ENCODE results near the gene TBC1D14. TPM values are rescaled to one million over a fixed set of nuclear protein-coding genes. Genes with fewer than 3 reads are reported as not detected.

TBC1D14 gene
- total RNA-seq, 1 experiment from 2014 or later = 50.2 TPM

DNA sequence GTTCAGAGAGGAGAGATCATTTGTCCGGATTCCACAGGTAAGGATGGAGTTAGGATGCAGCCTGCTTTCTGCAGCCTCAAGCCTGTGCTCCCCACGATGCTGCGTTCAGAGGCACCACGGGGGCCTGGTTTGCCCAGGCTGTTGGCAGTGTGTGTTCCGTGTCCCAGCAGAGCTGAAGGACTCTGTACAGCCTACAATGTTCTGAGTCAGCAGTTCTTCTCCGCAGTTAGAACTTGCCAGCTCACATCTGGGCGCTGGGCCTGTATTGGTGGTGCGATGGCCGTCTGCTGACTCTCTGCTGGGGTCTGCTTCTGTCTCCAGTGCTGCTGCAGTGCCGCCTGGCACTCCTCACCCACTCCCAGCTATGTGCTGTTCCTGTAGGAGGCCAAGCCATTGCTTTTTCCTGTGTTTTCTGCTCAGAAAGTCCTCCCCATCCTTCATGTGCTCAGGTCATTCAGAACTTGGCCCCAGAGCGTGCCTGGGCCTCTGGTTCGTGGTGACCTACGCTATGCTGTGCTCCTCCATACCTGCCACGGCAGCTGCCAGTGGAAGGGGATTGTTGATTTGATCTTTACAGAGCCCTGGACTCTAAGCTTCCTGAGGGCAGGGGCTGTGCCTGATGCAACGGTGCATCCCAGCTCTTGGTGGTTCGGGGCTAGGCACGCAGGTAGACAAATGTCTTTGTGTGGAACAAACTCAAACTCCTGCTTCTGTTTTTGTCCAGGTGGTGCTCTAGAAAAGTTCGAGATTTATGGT, 91.0 kb downstream of the TBC1D14 start:
- Mint-ChIP-seq H3K4me3 (no peak overlapping the region), H3K4me1 (peaks cover 0 to 8% of the 10 kb centered on the region in 2 experiments; a peak in 3 of 4 replicates), H3K27ac (no peak overlapping the region), H3K36me3 (ENCODE audit: insufficient read depth in 1 of 3, low read depth in 3 of 3) (peaks cover 39 to 83% (median 72%) of the 10 kb centered on the region in 3 experiments; a peak in 6 of 7 replicates), H3K27me3 (ENCODE audit: low read depth) (no peaks in the 10 kb centered on the region), H3K9me3 (no peaks in the 10 kb centered on the region)
- no CpG with 5 or more reads among the region's 18 CpGs for WGBS (ENCODE audit: extremely low coverage, insufficient read length, low lambda C conversion rate)
- Histone ChIP-seq H3K9ac (ENCODE audit: extremely low read depth, insufficient read length, low read length) (no peak overlapping the region), H3K4ac (ENCODE audit: low read depth, low read length) (no peak overlapping the region), H3K9me3 (ENCODE audit: control insufficient read depth, low read depth, low read length) (no peaks in the 10 kb centered on the region), H3K4me1 (ENCODE audit: insufficient read depth, low read length) (no peaks in the 10 kb centered on the region), H2AFZ (ENCODE audit: low read length) (no peak overlapping the region), H4K91ac (ENCODE audit: insufficient read length, low read depth, low read length) (no peak overlapping the region), H4K5ac (ENCODE audit: insufficient read length, low read depth, low read length) (no peak overlapping the region), H4K8ac (replicated peaks; ENCODE audit: insufficient read length, low read depth, low read length) (no peak overlapping the region), H3K4me2 (ENCODE audit: insufficient read depth, insufficient read length, low read length) (no peak overlapping the region), H2BK120ac (ENCODE audit: low read depth, low read length, poor library complexity, severe bottlenecking) (no peak overlapping the region), H3K79me1 (ENCODE audit: insufficient read depth, low read depth, low read length, poor library complexity, severe bottlenecking) (no peaks in the 10 kb centered on the region), H3K79me2 (ENCODE audit: insufficient read depth, low read length) (no peaks in the 10 kb centered on the region), H2BK5ac (ENCODE audit: insufficient read length, low read length) (no peak overlapping the region), H3K56ac (ENCODE audit: insufficient read length, low read depth, low read length) (no peak overlapping the region), H3K23ac (ENCODE audit: insufficient read length, low read depth, low read length) (no peak overlapping the region), H2AK5ac (ENCODE audit: insufficient read length, low read length) (no peak overlapping the region), H3K23me2 (ENCODE audit: insufficient read length, low read depth, low read length, poor library complexity, severe bottlenecking) (no peaks in the 10 kb centered on the region), H3K18ac (ENCODE audit: insufficient read length, low read depth, low read length) (no peak overlapping the region), H3K27ac (ENCODE audit: insufficient read length, low read depth, low read length) (no peak overlapping the region), H3K27me3 (ENCODE audit: insufficient read depth, low read length) (no peaks in the 10 kb centered on the region), H3T11ph (ENCODE audit: low read length) (no peak overlapping the region), H4K20me1 (ENCODE audit: control insufficient read depth, insufficient read depth, insufficient read length) (no peaks in the 10 kb centered on the region), H3K14ac (ENCODE audit: insufficient read depth, low read length) (no peak overlapping the region), H2BK20ac (ENCODE audit: low read depth, low read length, poor library complexity, severe bottlenecking) (no peak overlapping the region), H2BK15ac (ENCODE audit: low read depth, low read length) (no peak overlapping the region), H2BK12ac (ENCODE audit: insufficient read length, low read depth, low read length) (no peak overlapping the region)
- no peak for DNase-seq
- TF ChIP-seq, protein P1, sequence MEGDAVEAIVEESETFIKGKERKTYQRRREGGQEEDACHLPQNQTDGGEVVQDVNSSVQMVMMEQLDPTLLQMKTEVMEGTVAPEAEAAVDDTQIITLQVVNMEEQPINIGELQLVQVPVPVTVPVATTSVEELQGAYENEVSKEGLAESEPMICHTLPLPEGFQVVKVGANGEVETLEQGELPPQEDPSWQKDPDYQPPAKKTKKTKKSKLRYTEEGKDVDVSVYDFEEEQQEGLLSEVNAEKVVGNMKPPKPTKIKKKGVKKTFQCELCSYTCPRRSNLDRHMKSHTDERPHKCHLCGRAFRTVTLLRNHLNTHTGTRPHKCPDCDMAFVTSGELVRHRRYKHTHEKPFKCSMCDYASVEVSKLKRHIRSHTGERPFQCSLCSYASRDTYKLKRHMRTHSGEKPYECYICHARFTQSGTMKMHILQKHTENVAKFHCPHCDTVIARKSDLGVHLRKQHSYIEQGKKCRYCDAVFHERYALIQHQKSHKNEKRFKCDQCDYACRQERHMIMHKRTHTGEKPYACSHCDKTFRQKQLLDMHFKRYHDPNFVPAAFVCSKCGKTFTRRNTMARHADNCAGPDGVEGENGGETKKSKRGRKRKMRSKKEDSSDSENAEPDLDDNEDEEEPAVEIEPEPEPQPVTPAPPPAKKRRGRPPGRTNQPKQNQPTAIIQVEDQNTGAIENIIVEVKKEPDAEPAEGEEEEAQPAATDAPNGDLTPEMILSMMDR (conservative IDR thresholded peaks at IDR 0.05) = no peak
